ENCODE data around the gene KNDC1.
"Not testable (repeated sequence)": the region's sequence is repeated elsewhere in the genome, so short reads cannot be mapped to it uniquely, and the experiment has no call there.

Gene KNDC1

DNA sequence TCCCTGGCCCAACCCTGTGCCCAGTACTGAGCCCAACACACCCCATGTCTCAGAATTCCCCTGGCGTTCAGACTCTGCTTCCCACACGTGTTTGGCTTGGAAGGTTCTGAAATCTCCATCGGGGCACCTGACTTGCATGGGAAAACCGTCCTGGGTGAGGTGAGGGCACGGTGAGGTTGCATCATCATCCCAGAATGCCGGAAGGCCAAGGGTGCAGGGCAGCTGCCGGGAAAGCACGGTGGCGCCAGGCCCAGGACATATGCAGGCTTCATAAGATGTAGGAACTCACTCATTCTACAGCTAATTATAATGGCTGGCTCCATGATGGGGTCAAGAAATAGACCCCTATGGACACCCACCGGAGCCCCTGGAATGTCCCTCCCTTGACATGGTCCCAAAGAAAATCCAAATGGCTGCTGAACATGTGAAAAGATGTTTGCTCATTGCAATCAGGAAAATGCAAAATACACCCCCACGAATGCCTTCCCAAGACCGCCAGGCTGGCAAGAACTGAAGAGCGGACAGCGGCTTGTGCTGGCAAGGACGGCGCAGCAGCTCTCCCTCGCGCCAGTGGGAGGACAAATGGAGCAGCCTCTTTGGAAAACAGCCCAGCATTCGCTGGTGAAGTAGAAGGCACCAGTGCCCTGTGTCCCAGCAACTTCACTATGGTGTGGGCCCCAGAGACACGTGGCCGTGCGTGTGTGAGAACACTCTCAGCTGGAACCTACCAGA lies 2.3 kb downstream of the KNDC1 start:
- no peak for FAIRE-seq

DNA sequence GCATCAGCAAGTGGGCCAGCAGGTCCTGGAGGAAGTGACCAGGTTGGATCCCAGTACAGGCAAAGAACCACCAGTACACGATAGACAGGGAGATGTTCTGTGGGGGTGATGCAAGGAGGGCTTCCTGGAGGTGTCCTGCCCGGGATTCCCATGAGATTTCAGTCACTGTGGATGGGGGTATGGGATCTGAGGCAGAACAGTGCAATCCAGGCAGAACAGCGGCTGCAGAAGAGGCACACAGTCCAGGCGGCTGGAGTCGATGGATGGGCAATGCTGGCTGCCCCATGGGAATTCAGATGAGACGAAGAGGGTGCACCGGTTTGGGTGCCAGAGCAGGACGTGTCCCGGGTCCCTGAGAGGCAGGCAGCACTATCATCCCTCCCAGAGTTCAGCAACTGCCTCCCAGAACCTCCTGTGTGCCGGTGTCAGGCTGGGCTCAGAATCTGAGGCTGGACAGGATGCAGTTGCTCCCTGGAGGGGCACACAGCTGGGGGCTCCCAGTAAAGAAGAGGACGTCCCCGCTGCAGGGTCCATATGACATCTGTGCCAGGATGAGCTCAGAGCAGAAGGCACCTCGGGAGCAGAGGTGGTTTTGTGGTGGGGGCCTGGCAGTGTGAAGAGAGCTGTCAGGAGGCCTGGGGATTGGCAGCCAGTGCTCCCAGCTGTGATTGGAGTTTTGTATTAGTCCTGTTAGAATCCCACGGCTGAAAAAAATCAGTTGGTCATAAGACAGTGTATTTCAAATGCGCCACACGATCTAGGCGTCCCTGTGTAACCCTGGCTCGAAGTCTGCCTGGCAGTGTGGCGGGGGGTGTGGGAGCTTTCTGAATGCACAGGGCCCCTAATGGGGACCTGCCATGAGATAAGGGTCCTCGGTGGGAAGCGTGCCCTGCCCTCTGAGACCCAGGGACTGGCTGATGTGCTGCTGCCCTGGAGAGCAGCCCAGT lies 3.2 kb downstream of the KNDC1 start:
- FAIRE-seq, result no peak

DNA sequence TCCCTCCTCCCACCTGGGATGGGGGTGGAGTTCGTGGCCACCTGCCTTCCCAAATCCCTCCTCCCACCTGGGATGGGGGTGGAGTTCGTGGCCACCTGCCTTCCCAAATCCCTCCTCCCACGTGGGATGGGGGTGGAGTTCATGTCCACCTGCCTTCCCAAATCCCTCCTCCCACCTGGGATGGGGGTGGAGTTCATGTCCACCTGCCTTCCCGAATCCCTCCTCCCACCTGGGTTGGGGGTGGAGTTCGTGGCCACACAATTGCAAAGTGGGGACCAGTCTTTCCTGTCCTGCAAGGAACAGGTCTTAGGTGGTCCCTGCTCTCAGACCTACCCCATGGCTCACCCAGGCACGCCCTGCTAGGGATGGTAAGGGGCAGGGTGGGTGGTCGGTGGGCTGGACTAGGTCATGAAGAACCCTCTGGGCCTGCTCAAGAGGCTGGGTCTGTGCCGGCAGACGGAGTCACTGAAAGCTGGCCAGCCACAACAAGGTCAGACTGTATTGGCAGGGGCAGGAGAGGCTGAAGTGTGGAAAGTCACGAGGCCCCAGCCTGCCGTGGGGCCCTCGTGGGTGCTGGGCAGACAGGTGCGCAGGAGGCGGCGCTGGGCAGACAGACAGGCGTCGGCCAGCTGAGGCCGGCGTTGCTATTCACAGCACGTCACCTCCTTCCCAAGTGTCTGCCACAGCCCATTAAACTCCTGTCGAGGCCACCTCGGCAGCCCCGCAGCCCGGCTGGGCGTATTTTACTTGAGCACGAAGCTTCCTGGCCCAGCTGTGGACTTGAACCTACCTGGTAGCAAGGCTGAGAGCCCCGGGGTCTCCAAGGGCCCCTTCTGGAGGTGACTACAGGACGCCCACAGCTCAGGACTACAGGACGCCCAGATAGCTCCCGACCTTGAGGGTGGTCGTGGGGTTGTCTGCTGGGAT lies 4.1 kb downstream of the KNDC1 start:
- no peak for FAIRE-seq

DNA sequence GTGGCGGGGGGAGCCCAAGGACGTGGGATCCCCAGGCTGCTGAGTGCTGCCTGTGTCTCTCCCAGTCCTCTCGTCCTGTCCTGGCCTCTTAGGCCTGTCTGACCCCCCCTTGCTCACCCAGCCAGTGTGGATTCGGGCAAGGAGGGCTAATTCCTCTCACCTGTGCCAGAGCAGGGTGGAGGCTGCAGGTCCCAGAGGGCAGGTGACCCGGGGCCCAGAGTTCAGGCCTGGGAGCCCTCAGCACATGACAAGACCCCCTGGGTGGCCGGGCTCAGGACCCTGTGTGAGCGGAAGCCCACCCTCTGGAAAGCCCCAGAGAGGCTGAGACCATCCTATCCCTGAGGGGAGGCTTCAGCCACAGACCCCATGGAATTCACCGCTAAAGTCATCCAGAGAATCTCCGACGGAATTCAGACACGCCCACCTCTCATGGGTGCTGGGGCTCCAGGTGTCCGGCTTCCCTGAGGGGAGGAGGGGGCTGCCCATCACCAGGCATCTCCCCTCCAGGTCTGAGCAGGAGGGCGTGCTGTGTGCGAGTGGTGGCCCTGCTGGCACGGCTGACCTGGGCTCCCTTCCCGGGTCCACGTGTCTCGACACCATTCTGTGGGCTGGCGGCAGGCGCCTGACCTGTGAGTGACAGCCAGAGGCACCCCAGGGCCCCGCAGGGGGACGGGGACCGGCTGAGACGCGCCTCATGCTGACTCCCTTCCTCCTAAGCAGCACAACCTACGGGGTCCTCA lies 5.0 kb downstream of the KNDC1 start:
- no peak for FAIRE-seq

DNA sequence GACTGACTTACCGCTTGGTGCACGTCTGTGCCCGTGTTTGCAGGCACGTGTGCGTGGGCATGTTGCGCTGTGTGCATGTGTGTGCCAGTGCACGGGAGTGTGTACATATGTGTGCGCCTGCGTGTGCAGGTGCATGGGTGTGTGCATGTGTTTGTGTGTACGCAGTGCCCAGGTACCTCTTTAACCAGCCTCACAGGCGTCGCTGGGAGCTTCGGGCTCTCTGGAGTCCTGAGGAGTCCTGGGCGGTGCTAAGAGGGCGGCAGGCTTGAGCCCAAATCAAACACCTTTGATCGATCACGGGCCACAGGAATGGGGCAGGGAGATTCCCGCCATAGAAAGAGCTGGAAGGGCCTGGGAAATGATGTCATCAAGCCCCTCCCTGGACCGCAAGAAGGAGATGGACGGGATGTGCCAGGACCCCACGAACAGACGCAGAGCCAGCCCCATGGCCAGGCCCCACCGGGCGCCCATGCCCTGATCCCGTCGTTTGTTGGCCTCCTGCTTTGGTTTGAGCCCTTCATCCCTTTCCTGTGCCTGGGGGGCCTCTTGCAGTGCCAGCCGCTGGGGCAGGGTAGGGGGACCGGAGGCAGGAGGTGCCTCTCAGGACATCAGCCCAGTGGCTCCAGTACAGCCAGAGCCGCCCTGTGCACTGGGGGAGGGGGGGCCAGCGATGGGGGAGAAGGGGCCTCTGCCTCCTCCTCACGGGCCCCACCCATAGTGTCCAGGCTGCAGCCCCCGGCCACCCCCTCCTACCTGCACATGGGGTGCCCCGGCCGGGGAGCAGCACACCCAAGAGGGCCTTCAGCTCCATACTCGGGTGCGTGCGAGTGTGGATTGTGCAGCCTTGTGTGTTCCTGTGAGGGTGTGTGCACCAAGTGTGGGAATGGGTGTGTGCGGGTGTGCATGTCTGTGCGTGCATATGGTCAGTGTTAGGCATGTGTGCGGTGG lies 5.8 kb downstream of the KNDC1 start:
- FAIRE-seq, result no peak

DNA sequence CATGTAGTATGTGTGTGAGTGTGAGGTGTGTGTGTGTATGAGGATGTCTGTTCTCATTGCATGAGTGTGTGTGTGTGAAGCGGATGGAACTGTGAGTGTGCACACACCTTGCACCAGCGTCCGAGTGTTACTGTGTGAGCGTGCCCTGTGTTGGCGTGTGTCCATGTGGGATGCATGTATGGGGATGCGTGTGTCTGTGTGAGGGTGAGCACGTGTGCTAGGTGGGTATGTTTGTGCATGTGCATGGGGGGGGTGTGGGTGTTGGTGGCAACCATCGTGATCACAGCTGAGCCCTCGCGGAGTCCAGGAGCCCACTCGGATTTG lies 6.4 kb downstream of the KNDC1 start:
- no peak for FAIRE-seq

DNA sequence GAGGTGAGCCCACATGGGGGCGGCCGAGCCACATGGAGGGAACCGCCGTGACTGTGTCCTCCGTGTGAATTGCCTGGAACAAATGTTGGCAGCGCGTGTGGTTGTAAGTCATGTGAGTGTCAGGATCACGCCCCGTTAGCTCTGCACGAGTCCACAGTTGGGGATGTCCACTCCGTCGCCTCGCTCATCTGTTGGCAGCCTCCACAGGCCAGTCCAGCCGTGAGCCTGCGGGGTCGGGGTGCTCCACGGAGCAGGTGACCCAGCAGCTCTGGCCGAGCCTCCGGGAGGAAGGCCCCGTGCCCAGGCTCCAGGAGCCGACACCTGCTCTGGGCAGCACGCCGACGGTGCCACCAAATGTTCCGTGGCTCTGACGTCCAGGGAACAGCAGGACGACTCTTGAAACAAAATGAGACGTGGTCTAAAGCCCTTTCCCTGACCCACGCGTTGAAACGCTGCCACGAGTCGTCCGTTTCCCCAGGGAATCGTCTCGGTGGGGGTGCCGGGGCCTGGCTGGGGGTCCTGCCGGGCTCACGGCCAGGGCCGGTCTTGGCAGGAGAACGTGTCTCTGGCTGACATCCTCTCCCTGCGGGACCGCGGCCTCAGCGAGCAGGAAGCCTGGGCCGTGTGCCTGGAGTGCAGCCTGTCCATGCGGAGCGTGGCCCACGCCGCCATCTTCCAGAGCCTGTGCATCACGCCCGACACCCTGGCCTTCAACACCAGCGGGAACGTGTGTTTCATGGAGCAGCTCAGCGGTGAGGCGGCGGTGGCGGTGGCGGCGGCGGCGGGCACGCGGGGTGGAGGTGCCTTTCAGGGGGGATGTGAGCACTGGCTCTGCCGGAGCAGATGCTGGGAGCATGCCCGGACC lies 7.0 kb downstream of the KNDC1 start:
- no peak for FAIRE-seq

DNA sequence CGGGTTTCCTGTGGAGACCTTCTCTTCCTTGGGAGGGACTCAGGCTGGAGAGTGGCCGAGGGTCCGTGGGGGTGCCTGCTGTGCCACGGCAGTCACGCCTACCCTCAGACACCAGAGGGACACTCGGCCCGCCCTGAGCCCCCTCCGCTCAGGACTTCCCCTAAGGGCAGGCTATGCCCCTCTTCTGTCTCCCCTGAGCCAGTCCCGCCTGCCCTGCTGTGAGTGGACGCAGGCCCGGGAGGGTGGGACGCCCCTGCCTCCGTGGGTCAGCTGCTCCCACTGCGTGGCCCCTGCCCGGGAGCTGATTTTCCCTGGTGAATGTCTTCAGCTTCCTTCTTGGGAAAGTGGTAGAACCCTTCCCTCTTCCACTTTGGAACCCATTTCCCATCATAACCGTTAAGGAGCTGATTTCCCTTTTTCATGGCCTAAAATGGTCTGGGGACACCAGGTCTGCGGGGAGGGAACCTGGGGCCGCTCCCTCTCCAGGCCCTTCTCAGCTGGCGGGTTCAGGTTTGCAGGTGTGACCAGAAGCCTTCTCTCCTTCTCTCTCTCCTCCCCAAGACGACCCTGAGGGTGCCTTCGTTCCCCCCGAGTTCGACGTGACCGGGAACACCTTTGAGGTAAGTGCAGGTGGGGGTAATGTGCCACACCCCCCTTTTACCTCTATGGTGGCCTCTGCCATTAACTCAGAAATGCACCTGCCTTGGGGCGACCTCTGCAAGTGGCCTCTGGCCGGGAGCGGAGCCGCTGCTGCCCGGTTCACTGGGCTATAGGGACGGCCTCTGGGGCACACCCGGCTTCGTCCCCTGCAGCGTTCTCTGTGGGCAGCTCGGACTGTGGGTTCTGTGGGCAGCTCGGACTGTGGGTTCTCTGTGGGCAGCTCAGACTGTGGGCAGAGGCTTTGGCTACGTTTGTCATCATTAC lies 7.9 kb downstream of the KNDC1 start:
- no peak for FAIRE-seq

DNA sequence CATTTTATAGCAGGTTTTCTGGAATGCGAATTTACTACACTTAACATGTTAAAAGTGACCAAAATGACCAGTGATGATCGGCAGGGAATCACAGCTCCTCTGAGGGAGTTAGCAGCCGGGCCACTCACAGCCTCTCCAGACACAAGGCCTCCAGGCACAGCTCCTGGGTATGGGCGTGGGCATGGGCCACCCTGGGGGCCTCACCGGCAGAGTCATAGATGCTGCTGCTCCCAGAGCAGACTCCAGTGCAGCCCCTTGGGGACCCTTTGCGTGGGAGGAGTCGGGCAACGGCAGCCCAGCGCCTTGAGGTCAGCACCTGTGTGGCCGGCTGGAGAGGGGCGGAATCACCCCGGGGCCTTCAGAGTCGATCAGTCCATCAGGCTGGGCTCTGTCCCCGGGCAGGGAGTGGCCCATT lies 8.6 kb downstream of the KNDC1 start:
- no peak for FAIRE-seq

DNA sequence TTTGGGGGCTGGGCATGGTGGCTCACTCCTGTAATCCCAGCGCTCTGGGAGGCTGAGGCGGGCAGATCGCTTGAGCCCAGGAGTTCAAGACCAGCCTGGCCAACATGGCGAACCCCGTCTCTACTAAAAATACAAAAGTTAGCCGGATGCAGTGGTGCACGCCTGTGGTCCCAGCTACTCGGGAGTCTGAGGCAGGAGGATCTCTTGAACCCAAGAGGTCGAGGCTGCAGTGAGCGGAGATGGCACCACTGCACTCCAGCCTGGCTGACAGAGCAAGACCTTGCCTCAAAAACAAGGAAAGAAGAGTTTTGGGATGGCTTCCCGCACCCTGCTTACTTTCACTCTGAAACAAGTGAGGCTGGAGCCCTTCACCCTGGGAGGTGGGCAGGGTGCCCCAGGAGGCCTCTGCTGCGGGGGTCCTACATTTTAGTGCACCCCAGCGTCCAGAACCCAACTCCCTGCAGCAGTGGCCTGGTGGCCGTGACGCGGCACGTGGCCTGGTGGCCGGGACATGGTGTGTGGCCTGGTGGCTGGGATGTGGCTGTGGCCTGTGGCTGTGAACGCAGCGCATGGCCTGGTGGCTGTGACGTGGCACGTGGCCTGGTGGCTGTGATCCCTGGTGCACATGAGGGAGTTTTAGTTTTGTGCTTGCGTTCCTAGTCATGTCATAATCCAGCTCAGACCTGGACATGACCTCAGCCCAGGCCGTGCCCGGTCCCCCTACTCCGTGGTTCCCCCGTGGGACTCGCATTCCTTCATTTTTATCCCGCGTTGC lies 9.3 kb downstream of the KNDC1 start:
- no peak for FAIRE-seq

DNA sequence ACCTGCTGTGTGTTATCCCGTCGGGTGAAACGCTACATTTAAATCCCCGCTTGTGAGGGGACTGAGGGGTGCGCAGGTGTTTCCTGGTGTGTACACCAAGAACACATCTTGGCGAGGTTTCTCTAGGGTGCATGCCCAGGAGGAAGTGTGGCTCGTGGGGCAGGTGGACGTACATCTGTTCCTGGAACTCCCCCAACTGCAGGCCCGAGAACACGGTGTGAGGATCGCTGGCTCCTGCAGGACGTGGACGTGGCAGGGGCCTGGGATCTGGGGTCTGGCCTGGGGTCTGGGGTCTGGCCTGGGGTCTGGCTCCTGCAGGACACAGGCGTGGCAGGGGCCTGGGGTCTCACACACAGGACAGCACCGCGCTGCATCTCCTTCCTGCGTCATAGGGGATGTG lies 10.1 kb downstream of the KNDC1 start:
- no peak for FAIRE-seq

DNA sequence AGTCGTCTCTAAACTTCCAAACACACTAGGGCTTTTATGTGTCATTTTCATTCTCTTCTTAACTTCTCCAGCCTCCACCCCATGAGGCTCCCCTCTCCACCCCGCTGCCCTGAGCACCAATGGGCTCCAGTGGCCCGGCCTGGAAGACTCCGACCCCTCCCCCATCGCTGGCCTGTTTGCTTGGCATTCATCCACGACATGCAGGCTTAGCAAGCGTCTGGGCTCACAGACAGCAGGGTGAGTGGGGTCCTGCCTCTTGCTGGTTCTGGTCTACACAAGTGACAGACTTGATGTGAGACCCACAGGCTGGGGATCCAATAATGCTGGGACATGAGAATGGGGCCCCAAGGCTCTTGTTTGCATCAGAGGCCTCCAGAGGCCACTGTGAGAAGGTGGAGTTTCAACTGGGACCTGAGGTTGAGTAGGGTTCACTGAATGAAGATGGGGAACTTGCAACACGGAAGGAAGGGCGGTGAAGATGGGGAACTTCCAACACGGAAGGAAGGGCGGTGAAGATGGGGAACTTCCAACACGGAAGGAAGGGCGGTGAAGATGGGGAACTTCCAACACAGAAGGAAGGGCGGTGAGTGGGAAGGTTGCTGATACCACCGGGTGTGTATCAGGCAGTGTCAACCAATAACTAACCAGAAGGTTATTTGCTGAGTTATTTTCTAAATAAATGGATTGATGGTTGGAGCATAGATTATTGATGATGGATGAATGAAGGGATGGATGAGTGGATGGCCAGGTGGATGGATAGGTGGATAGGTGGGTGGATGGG lies 14.0 kb downstream of the KNDC1 start:
- no peak for FAIRE-seq

DNA sequence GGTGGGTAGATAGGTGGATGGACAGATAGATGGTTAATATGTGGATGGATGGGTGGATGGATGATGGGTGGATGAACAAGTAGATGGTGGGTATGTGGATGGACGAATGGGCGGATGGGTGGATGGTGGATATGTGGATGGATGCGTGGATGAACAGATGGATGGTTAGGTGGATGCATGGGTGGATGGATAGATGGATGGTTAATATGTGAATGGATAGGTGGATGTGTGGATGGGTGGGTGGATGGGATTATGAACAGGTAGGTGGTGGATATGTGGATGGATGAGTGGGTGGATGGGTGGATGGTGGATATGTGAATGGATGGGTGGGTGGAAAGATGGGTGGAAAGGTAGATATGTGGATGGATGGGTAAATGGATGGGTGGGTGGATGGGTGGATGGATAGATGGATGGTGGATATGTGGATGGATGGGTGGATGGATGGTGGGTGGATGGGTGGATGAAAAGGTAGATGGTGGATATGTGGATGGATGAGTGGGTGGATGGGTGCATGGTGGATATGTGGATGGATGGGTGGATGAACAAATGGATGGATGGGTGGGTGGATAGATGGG lies 14.8 kb downstream of the KNDC1 start:
- FAIRE-seq, result no peak

DNA sequence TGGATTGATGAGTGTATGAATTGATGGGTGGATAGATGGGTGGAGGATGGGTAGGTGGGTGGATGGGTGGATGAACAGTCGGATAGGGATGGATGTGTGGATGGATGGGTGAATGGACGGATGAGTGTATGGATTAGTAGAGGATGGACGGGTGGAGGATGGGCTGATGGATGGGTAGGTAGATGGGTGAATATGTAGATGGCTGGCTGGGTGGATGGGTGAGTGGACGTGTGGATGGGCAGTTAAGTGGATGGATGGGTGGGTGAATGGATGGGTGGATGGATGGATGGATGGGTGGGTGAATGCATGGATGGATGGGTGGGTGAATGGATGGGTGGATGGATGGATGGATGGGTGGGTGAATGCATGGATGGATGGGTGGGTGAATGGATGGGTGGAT lies 15.6 kb downstream of the KNDC1 start:
- FAIRE-seq, result not testable (repeated sequence)

DNA sequence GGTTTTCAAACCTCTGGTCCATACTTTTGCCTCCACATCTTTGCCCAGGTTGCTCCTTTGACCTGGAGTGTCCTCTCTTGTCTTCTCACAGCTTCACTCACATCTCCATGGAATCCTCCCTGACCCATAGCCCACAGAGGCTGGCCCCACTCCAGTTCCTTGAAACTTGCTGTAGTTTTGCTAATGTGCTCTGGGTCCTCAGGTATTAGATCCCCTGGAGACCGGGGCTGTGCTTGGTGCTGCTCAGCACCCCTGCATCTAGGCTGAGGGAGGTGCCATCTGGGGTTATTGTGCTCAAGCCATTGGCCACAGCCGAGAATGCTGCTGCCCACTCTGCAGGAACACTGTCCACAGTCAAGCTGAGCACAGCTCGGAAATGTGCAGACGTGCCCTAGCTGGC lies 16.5 kb downstream of the KNDC1 start:
- FAIRE-seq, result no peak

DNA sequence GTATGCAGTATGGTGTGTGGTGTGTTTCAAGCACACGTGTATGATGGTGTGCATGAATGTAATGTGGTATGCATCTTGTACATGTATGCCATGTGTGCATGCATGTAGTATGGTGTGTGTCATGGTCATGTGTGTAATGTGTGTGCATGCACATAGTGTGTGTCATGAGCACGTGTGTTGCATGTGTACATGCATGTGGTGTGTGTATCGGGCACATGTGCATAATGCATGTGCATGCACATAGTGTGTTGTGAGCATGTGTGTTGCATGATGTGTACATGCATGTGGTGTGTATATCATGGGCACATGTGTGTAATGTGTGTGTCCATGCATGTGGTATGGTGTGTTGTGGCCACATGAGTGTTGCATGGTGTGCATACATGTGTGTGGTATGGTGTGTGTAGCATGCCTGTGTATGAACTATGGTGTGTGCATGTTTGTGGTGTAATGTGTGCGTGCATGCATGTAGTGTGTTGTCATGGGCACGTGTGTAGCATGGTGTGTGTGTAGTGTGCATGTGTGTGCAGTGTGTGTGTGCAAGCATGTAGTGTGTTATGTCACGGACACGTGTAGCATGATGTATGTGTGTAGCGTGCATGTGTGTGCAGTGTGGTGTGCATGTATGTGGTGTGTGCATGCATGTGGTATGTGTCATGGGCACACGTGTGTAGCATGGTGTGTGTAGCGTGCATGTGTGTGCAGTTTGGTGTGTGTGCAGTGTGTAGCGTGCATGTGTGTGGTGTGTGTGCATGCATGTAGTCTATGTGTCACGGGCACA lies 17.6 kb downstream of the KNDC1 start:
- no peak for FAIRE-seq

All from colon (tissue), 2 donors.